Measurements from ENCODE around the gene KDM6B. TPM values are rescaled to one million over a fixed set of nuclear protein-coding genes. Genes with fewer than 3 reads are reported as not detected.

Gene KDM6B
- polyA plus RNA-seq, 4 donors: 18.4 to 30.7 (median 23.3) TPM

GRCh38 chr17:7873051-7873450, 39.0 kb downstream of the KDM6B start:
- no peak for DNase-seq (ENCODE audit: low read depth in 4 of 4, low spot score in 3 of 4)

DNA sequence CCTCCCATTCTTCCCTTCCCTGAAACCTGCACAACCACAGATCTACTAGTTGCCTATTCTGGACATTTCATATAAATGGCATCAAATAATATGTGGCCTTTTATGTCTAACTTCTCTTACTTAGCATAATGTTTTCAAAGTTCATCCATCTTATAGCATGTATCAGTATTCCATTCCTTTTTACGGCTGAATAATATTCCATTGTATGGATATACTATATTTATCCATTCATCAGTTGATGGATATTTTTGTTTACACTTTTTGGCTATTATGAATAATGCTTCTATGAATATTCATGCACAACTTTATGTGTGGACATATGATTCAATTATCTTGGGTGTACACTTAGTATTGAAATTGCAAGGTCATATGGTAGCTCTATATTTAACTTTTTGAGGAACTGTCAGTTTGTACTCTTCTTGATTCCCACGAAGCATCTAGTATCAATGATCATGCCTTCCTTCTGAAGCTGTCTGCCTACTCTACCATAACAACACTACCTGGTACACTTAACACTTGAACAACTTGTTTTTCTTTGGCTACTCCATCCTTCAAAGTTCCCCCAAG, 41.9 kb downstream of the KDM6B start:
- DNase-seq (ENCODE audit: low read depth in 4 of 4, low spot score in 3 of 4): no peak

DNA sequence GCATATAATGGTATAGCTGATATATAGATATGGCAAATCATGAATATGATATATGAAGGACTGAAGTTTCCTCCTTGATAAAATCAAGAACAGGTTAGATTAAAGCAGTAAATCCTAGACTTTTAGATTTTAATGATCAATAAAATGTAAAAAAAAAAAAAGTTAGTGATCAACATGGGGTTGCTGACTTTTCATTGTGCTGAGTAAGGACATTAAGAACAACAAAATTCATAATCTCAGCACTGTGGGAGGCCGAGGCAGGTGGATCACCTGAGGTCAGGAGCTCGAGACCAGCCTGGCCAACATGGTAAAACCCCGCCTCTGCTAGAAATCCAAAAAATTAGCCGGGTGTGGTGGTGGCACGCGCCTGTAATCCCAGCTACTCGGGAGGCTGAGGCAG, 44.2 kb downstream of the KDM6B start:
- no peak for DNase-seq (ENCODE audit: low read depth in 4 of 4, low spot score in 3 of 4)

DNA sequence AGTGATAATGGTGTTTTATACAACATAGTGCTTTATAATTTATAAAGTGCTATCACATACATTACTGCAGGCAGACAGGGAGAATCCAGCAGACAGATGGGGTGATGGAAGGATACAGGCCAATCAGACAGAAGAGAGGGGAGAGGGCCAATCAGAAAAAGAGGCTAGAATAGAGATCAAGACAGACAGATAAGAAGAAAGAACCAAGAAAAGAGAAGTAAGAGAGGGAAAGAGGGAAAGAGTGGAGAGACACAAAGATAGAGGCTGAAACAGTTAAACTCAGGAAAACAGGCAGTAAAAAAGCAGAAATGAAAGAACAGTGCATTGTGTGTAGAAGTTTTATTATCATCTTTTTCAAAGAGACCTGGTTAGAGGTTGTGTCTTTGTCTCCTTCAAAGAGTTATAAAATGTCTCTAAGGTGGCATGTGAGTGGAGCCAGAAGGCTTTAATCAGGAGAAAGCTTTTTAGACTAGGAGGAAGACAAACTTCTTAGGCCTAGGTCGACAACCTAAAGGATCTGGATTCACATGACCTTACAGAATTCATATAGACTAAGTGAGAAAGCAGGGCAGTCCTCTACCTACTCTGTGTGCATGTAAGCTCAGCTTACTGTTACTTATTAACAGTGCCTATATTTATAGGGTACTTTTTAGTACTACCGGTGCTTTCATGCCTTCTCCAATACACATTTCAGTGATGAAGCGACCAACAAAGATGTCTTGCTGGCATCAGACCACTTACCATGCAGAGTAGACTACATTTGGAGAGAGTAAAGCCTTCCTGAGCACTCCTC, 46.3 kb downstream of the KDM6B start:
- no peak for DNase-seq (ENCODE audit: low read depth in 4 of 4, low spot score in 3 of 4)

- no peak for DNase-seq (ENCODE audit: low read depth in 4 of 4, low spot score in 3 of 4)
Measured at GRCh38 chr17:7881276-7882054, 47.4 kb downstream of the KDM6B start.

DNA sequence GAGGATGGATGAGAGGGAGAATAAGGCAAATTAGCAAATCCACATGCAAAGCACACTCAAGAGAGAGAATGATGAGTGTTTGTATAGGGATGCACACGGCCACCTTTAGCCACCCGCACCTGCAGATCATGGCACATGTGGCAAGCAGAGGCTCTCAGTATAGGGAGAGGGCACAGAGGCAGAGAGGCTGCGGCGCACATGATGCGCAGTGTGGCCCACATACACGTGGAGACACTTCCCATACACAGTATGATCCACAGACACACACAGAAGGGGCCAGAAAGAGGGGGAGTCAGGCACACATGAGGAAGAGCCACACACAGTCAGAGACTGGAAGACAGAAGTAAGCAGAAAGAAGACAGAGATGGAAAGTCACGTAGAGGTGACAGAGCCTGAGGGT, 48.1 kb downstream of the KDM6B start:
- no peak for DNase-seq (ENCODE audit: low read depth in 4 of 4, low spot score in 3 of 4)

GRCh38 chr17:7882629-7883028, 48.6 kb downstream of the KDM6B start:
- no peak for DNase-seq (ENCODE audit: low read depth in 4 of 4, low spot score in 3 of 4)

Other genes starting within 250 kb of the KDM6B start
- gene SOX15, start 244.1 kb upstream of the KDM6B start, polyA plus RNA-seq (ENCODE audit: insufficient read length in 4 of 4): 10 to 100 TPM in 1 of 4 donors, 1 to 10 TPM in 3; 2.5 to 10.5 (median 3.6) TPM
- gene FXR2, start 219.3 kb upstream of the KDM6B start, polyA plus RNA-seq (ENCODE audit: insufficient read length in 4 of 4): 10 to 100 TPM; 42.8 to 55.0 (median 45.2) TPM
- 100 to 1,000 TPM in 3 of 4 donors, 10 to 100 TPM in 1; 86.6 to 152 (median 114) TPM for gene SAT2, start 206.4 kb upstream of the KDM6B start, polyA plus RNA-seq (ENCODE audit: insufficient read length in 4 of 4)
- 1 to 10 TPM; 2.3 to 5.1 (median 4.0) TPM for gene SHBG, start 204.1 kb upstream of the KDM6B start, polyA plus RNA-seq (ENCODE audit: insufficient read length in 4 of 4)
- gene ATP1B2, start 183.3 kb upstream of the KDM6B start, polyA plus RNA-seq (ENCODE audit: insufficient read length in 4 of 4): 10 to 100 TPM; 18.3 to 27.3 (median 20.5) TPM
- gene TP53, start 146.7 kb upstream of the KDM6B start, polyA plus RNA-seq (ENCODE audit: insufficient read length in 4 of 4): 10 to 100 TPM; 45.1 to 75.9 (median 70.2) TPM
- gene WRAP53, start 145.7 kb upstream of the KDM6B start, polyA plus RNA-seq (ENCODE audit: insufficient read length in 4 of 4): 10 to 100 TPM in 3 of 4 donors, 1 to 10 TPM in 1; 9.0 to 17.0 (median 12.8) TPM
- gene EFNB3, start 129.0 kb upstream of the KDM6B start, polyA plus RNA-seq (ENCODE audit: insufficient read length in 4 of 4): 10 to 100 TPM; 19.8 to 32.6 (median 23.4) TPM
- gene DNAH2, start 116.5 kb upstream of the KDM6B start, polyA plus RNA-seq (ENCODE audit: insufficient read length in 4 of 4): under 1 TPM; 0.29 to 0.49 (median 0.38) TPM
- 10 to 100 TPM; 13.4 to 26.9 (median 24.7) TPM for gene TMEM88, start 20.8 kb downstream of the KDM6B start, polyA plus RNA-seq (ENCODE audit: insufficient read length in 4 of 4)
- 100 to 1,000 TPM in 1 of 4 donors, 10 to 100 TPM in 3; 60.5 to 133 (median 65.9) TPM for gene NAA38, start 23.3 kb downstream of the KDM6B start, polyA plus RNA-seq (ENCODE audit: insufficient read length in 4 of 4)
- gene CYB5D1, start 23.8 kb downstream of the KDM6B start, polyA plus RNA-seq (ENCODE audit: insufficient read length in 4 of 4): 10 to 100 TPM; 10.6 to 28.9 (median 24.4) TPM
- 100 to 1,000 TPM; 146 to 213 (median 186) TPM for gene CHD3, start 54.6 kb downstream of the KDM6B start, polyA plus RNA-seq (ENCODE audit: insufficient read length in 4 of 4)
- gene RNF227, start 82.1 kb downstream of the KDM6B start, polyA plus RNA-seq (ENCODE audit: insufficient read length in 4 of 4): 1 to 10 TPM; 3.9 to 6.4 (median 4.9) TPM
- gene KCNAB3, start 95.6 kb downstream of the KDM6B start, polyA plus RNA-seq (ENCODE audit: insufficient read length in 4 of 4): 10 to 100 TPM in 3 of 4 donors, 1 to 10 TPM in 1; 9.6 to 28.0 (median 15.3) TPM
- gene TRAPPC1, start 97.7 kb downstream of the KDM6B start, polyA plus RNA-seq (ENCODE audit: insufficient read length in 4 of 4): 100 to 1,000 TPM in 3 of 4 donors, 10 to 100 TPM in 1; 90.8 to 137 (median 132) TPM
- gene CNTROB, start 98.0 kb downstream of the KDM6B start, polyA plus RNA-seq (ENCODE audit: insufficient read length in 4 of 4): 10 to 100 TPM; 44.2 to 67.3 (median 54.4) TPM
- gene GUCY2D, start 168.4 kb downstream of the KDM6B start, polyA plus RNA-seq (ENCODE audit: insufficient read length in 4 of 4): under 1 TPM in 3 of 4 donors, not detected in 1; 0.10 to 0.34 (median 0.18) TPM
- gene ALOX15B, start 204.8 kb downstream of the KDM6B start, polyA plus RNA-seq (ENCODE audit: insufficient read length in 4 of 4): 1 to 10 TPM in 1 of 4 donors, under 1 TPM in 2, not detected in 1; 0.72 to 1.8 (median 0.95) TPM

Measured in left renal pelvis (tissue), 4 donors.